Natural killer cell (primary cell): ENCODE data around the gene NECTIN3. TPM values are rescaled to one million over a fixed set of nuclear protein-coding genes. Genes with fewer than 3 reads are reported as not detected.

ENCODE experiments used
- ATAC-seq, 3 donors: fragments of 150-1000 bp in 2 of 3; fragments of 200-7000 bp in 1 of 3; cut with Tn5 transposase; 1 replicate in 1 of 3; 2 replicates in 2 of 3; pipeline ENCODE4 v1.10.0; 2021; ENCODE audit warnings: mild to moderate bottlenecking in 2 of 3, moderate library complexity in 2 of 3
- DNase-seq, 2 donors: peaks; one replicate each; pipeline versions ENCODE4 v3.0.0 to v3.0.0-alpha.2; 2013 to 2021; ENCODE audit warnings: mixed read lengths in 1 of 2
- H3K27ac ChIP-seq: one replicate; pipeline ENCODE4 v1.5.1; 2013; ENCODE audit warnings: mild to moderate bottlenecking, low read length
- H3K27me3 ChIP-seq: one replicate; pipeline ENCODE4 v1.6.1; 2013; ENCODE audit warnings: low read length; ENCODE audit not compliant: control insufficient read depth, insufficient read depth
- H3K36me3 ChIP-seq: one replicate; pipeline ENCODE4 v1.6.1; 2013; ENCODE audit warnings: low read length; ENCODE audit not compliant: control insufficient read depth, insufficient read depth
- H3K4me1 ChIP-seq: one replicate; pipeline ENCODE4 v1.6.1; 2013; ENCODE audit warnings: low read length; ENCODE audit not compliant: control insufficient read depth, insufficient read depth
- H3K4me3 ChIP-seq: one replicate; pipeline ENCODE4 v1.5.1; 2013; ENCODE audit warnings: low read length
- H3K9me3 ChIP-seq: one replicate; pipeline ENCODE4 v1.6.1; 2013; ENCODE audit warnings: low read length; ENCODE audit not compliant: control insufficient read depth, insufficient read depth
- H3K27ac Mint-ChIP-seq, 2 donors: one replicate each; pipeline ENCODE4 v1.8.0; 2022; ENCODE audit warnings: mild to moderate bottlenecking in 2 of 2, mixed read lengths in 2 of 2, moderate library complexity in 1 of 2
- H3K27me3 Mint-ChIP-seq, 2 donors: one replicate each; pipeline ENCODE4 v1.8.0; 2022; ENCODE audit warnings: low read depth in 2 of 2, mixed read lengths in 2 of 2
- H3K36me3 Mint-ChIP-seq: one replicate; pipeline ENCODE4 v1.8.0; 2022; ENCODE audit warnings: mixed read lengths
- H3K4me1 Mint-ChIP-seq, 2 donors: one replicate each; pipeline ENCODE4 v1.8.0; 2022; ENCODE audit warnings: mixed read lengths in 2 of 2
- H3K4me3 Mint-ChIP-seq: one replicate; pipeline ENCODE4 v1.8.0; 2022; ENCODE audit warnings: mild to moderate bottlenecking, moderate library complexity, mixed read lengths
- H3K9me3 Mint-ChIP-seq, 2 donors: one replicate each; pipeline ENCODE4 v1.8.0; 2022; ENCODE audit warnings: mixed read lengths in 2 of 2
- WGBS: methylation state at CpG from one replicate; pipeline ENCODE4 v1.1.7; 2013; ENCODE audit warnings: missing lambda C conversion rate; ENCODE audit not compliant: insufficient coverage; 5-methylcytosine and 5-hydroxymethylcytosine counted together
- intact Hi-C: fragments of 100-400 bp; cut with micrococcal nuclease; formaldehyde crosslinking; loops from one replicate; pipeline ENCODE4 v1.14.2; 2022
- total RNA-seq, 4 donors: library from RNA; stranded (reverse); fragments of 120-200 nt in 1 of 4; gene quantifications; one replicate each; pipeline versions ENCODE4 v1.2.3 to v1.2.4, GENCODE V29; 2013 to 2022
- TF ChIP-seq, protein P1 (sequence below): fragments of 200-600 bp; IDR thresholded peaks from one replicate; pipeline ENCODE4 v1.8.0; 2022; ENCODE audit warnings: antibody characterized with exemption

Gene NECTIN3
- total RNA-seq, 3 donors from 2014 or later (not counting 1 experiment from before 2014, with no cell fraction given): 0.26 to 3.7 (median 2.3) TPM

DNA sequence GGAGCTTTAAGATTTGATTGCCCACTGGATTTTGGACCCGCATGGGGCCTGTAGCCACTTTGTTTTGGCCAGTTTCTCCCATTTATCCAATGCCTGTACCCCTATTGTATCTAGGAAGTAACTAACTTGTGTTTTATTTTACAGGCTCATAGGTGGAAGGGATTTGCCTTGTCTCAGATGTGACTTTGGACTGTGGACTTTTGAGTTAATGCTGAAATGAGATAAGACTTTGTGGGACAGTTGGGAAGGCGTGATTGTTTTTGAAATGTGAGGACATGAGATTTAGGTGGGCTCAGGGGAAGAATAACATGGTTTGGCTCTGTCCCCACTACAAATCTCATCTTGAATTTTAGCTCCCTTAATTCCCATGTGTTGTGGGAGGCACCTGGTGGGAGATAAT, 30.7 kb upstream of the NECTIN3 start:
- intact Hi-C loops: no loop called here

DNA sequence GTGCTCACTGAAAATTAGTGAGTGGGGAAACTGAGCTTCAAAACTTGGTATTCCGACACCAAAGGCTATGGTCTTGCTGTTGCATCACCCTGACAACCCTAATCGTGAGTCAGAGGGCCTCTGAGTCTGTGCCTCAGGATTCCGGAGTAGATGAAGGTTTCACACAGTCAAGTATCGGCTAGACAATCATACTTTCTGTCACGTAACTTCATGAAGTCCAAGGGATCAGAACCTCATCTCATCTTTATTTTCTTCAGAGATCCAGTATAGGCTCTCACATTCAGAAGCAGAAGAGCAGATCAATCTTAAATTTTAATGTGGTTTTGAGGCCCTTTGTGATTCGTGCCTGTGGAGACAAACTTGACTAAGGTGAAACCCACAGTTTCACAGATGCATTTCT, 26.1 kb upstream of the NECTIN3 start:
- Mint-ChIP-seq H3K27ac (no peak overlapping the region), H3K27me3 (peaks cover 2 to 8% of the 10 kb centered on the region in 2 donors), H3K36me3 (no peaks in the 10 kb centered on the region), H3K4me3 (no peak overlapping the region), H3K9me3 (peaks cover 2 to 4% of the 10 kb centered on the region in 2 donors), H3K4me1 (no peaks in the 10 kb centered on the region)
- TF ChIP-seq, protein P1, sequence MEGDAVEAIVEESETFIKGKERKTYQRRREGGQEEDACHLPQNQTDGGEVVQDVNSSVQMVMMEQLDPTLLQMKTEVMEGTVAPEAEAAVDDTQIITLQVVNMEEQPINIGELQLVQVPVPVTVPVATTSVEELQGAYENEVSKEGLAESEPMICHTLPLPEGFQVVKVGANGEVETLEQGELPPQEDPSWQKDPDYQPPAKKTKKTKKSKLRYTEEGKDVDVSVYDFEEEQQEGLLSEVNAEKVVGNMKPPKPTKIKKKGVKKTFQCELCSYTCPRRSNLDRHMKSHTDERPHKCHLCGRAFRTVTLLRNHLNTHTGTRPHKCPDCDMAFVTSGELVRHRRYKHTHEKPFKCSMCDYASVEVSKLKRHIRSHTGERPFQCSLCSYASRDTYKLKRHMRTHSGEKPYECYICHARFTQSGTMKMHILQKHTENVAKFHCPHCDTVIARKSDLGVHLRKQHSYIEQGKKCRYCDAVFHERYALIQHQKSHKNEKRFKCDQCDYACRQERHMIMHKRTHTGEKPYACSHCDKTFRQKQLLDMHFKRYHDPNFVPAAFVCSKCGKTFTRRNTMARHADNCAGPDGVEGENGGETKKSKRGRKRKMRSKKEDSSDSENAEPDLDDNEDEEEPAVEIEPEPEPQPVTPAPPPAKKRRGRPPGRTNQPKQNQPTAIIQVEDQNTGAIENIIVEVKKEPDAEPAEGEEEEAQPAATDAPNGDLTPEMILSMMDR: no peak
- DNase-seq: no peak
- Histone ChIP-seq H3K27ac (no peak overlapping the region), H3K4me1 (no peaks in the 10 kb centered on the region), H3K27me3 (no peaks in the 10 kb centered on the region), H3K9me3 (no peaks in the 10 kb centered on the region), H3K4me3 (no peak overlapping the region), H3K36me3 (no peaks in the 10 kb centered on the region)
- intact Hi-C loops: no loop called here
- no peak for ATAC-seq
- 83% methylated on average over 6 of the region's 6 CpGs for WGBS

More for the DNA sequence above, 30.7 kb upstream of the NECTIN3 start:
- TF ChIP-seq, protein P1: no peak
- ATAC-seq (no peak), DNase-seq (no peak)
- Mint-ChIP-seq H3K4me1 (no peaks in the 10 kb centered on the region), H3K36me3 (peaks cover 8% of the 10 kb centered on the region), H3K9me3 (peaks cover 10 to 16% of the 10 kb centered on the region in 2 donors), H3K27ac (no peak overlapping the region), H3K4me3 (no peak overlapping the region), H3K27me3 (peaks cover 0 to 6% of the 10 kb centered on the region in 2 donors)
- Histone ChIP-seq H3K9me3 (peaks cover 4% of the 10 kb centered on the region), H3K4me3 (no peak overlapping the region), H3K4me1 (no peaks in the 10 kb centered on the region), H3K27ac (no peak overlapping the region), H3K36me3 (no peaks in the 10 kb centered on the region), H3K27me3 (no peaks in the 10 kb centered on the region)
- 89% methylated on average over 1 of the region's 2 CpGs for WGBS

- Histone ChIP-seq H3K27me3 (no peaks in the 10 kb centered on the region), H3K9me3 (no peaks in the 10 kb centered on the region), H3K36me3 (no peaks in the 10 kb centered on the region), H3K4me3 (no peak overlapping the region), H3K27ac (no peak overlapping the region), H3K4me1 (no peaks in the 10 kb centered on the region)
- Mint-ChIP-seq H3K27ac (no peak overlapping the region), H3K27me3 (peaks cover 8 to 16% of the 10 kb centered on the region in 2 donors), H3K9me3 (no peaks in the 10 kb centered on the region), H3K4me3 (no peak overlapping the region), H3K4me1 (no peaks in the 10 kb centered on the region), H3K36me3 (no peaks in the 10 kb centered on the region)
- TF ChIP-seq, protein P1: no peak
- intact Hi-C loops: no loop called here
- ATAC-seq (no peak), DNase-seq (no peak)
These were observed 24.6 kb upstream of the NECTIN3 start for GRCh38 chr3:111047042-111047441.

GRCh38 chr3:111047812-111048435, 23.7 kb upstream of the NECTIN3 start:
- H3K4me1 ChIP-seq: no peaks in the 10 kb centered on the region
- TF ChIP-seq, protein P1: no peak
- DNase-seq: no peak
- no peaks in the 10 kb centered on the region for H3K4me1 Mint-ChIP-seq
- H3K9me3 Mint-ChIP-seq: no peaks in the 10 kb centered on the region
- H3K36me3 Mint-ChIP-seq: no peaks in the 10 kb centered on the region
- H3K27me3 ChIP-seq: no peaks in the 10 kb centered on the region
- ATAC-seq: no peak
- no peaks in the 10 kb centered on the region for H3K9me3 ChIP-seq
- 100% methylated on average over 1 of the region's 1 CpG for WGBS
- no peak overlapping the region for H3K27ac ChIP-seq
- H3K4me3 ChIP-seq: no peak overlapping the region
- no peak overlapping the region for H3K27ac Mint-ChIP-seq
- intact Hi-C loops: no loop called here
- no peaks in the 10 kb centered on the region for H3K36me3 ChIP-seq
- H3K27me3 Mint-ChIP-seq: peaks cover 11 to 25% of the 10 kb centered on the region in 2 donors
- H3K4me3 Mint-ChIP-seq: no peak overlapping the region
